Bone marrow (tissue), 2 donors: ENCODE measurements around the gene MRPL36.
"Not testable (repeated sequence)": the region's sequence is repeated elsewhere in the genome, so short reads cannot be mapped to it uniquely, and the experiment has no call there.

Experiments used
- DNase-seq, 2 donors: peaks; one replicate each; lab custom pipeline; 2025; lab: John Stamatoyannopoulos, UW

The MRPL36 gene

DNA sequence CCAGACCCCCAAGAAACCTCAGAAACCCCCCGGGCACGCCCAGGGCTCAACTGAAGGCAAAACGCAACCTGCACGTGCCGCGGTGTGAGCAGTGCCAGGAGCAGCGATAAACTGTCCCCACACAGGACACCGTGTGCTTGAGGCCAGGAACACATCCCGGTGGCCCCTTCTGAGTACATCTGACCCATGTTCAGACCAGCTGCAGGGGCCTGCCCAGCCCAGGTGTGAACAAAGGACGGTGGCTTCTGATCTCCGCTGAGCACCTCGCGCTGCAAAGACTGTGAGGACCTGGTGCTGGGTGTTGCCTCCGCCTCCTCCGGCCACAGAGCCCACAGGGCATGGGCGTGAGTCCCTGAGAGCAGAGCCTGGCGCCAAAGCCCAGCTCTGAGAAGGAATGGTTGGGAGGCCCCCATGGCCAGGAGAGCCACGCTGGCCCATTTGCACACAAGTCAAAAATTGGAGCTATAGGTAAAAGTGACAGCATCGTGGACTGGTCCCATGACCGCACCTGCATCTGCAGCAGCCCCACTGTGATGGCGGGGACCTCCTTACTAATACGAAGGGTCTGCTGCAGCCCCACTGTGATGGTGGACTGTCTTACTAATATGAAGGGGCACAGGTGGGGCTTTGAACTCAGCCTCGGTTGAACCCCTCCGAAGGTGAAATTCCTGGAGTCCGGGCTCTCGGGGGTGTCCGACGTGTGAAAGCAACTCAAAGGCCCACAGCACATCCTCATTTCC, 33.0 kb upstream of the MRPL36 start:
- DNase-seq = no peak

DNA sequence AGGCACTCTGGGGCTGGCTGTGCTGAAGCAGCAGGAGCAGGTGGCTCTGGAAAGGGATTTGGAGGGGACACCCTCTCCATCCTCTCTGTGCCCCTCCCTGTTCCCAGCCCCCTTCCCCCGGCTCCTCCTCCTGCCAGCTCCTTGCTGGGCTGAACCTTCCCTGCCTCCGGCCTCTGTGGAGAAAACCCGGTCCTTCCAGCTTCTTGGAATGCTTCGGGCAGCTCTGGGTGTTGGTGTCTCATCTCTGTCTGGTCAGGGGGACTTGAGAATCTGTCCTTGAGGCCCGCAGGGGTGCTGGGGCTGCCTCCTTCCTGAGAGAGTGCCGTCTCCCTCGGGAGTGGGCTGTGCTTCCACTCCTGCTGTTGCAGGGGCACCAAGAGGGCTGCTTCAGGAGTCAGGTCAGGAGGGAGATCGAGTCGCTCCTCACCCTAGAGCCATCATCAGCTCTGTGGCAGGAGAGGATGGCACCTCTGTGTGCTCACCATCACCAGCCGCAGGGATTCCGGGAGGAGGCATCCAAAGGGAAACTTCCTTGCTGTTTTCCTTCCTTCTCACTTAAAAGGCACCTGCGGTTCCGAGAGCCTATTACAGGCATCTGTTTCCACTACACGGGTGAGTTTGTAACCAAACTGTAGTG, 32.2 kb upstream of the MRPL36 start:
- DNase-seq = no peak

DNA sequence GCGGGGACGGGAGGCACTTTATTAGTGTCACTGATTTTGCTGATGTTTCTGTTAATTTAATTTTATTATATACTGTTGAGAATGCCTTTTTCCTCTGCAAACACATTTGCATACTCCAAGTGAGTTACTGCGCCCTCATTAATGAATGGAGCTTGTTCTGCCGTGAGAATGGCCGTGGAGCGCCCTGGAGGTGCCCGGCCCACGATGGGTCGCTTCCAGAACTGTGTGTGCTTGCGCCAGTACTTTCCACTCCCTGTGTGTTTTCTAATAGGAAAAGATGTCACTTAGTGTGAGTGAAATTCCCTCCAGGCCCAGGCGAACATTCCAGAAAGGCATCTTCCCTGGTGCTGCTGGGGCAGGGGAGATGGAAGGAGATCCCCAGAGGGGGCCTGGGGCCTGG, 31.6 kb upstream of the MRPL36 start:
- DNase-seq = no peak

DNA sequence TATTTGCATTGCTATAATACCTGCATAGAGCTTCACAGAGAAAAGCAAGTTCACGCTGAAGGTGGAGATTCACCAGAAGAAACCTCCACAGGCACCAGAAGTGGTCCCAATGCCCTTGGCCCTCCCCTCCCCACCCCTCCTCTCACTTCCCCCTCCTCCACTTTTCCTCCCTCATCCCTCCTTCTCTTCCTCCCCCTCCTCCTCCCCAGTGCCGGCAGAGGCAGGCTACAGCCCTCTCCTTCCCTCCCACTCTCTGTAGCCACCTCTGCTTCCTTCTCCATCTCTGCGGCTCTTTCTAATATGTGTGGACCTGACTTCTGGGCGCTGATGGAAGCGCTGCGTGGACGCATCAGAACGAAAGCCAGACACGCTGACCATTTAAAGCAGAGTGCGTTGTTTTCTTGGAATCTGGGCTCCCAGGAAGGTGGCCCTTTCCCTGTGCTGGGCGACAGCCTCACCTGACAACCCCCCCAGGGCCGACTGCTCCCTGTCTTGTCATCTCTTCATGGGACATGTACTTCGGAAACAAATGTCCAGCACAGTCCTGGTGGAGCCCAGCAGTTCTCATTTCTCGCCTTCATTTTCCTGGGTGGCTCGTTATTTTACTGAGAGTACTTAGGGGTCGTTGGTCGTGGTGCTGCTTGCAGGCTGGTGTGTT, 31.1 kb upstream of the MRPL36 start:
- no peak for DNase-seq

DNA sequence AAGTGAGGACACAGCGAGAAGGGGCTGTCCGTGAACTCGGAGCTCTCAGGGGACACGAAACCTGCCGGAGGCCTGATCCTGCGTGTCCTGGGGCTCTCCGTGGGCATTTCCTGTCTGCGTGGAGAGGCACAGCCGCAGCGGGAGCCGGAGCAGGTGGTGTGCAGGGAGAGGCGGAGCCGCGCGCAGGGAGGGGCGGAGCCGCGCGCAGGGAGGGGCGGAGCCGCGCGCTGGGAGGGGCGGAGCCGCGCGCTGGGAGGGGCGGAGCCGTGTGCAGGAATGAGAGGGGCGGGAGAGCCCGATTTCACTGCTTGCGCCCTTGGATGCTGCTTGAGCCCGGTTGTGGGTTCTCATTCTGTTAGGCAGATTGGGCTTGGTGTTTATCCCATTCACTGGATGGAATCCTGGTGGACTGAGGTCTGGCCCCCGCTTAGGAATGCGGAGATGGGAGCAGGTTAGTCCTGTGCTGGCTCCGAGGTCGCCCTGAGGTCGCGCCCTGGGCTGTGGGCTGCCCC, 28.3 kb upstream of the MRPL36 start:
- no peak for DNase-seq

DNA sequence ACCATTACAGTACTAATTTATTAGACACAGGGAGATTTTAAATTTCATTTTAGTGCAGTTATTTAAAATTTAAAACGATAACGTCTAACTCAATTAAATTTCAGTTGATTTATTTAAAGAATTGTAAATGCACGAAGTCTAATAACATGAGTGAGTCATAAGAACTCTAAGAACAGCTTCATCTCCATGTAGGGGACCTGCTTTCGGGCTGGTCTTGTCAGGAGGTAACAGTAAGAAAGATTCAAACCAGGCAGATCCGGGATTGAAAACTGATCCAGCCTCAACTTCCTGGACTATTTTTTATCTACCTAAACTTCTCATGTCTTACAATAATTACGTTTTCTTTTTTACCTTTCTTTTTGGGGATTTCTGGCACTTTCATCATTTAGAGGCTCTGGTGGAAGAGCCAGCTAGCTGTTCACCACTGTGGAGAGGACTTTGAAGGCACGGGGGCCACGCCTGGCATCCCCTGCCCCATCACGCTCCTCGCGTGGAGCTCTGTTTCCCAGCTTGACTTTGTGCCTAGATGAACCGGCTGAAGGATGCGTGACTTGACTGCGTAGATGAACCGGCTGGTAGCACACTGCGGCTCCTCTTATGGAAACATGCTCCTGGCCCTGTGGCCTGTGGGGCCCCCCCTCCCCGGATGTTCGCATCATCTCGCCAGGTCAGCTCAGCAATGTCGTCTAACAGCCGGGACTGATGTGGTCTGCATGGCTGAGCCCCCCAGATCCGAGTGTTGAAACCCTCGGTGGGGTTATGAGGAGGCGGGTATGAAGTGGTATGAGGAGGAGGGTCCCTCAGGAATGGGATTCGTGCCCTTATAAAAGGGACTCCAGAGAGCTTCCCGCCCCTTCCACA, 27.6 kb upstream of the MRPL36 start:
- DNase-seq = no peak

DNA sequence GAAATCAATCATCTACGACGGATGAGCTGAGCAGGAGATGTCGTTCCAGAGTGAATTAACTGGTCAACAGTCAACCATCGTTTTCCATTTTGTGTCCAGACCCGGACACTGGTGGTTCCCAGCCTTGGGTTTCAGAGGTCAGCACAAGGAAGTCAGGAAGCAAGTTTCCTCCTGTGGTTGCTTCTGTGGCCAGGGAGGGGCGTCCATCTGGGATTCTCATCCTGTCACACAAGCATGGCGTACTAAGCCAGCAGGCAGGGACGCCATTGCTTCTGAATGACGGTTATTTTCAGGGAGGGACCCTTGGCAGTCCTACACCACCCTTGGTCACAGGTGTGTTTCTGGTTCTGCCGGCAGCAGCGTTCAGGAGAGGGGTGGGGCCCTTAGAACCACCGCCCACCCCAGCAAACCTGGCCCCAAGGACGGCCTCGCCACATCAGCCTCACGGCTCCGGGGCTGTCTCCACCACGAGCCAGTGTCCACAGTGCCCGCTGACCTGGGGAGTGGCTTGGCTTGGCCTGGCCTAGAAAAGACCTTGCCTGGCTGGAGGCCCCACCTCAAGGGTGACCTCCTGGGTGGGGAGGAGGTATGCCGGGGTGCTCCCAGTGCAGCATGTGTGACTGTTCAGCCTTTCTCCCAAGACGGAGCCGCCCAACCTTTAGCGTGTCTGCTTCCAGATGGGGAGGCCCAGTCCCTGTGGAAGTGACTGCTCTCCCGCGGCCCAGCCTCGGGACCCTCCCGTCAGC, 26.8 kb upstream of the MRPL36 start:
- no peak for DNase-seq

DNA sequence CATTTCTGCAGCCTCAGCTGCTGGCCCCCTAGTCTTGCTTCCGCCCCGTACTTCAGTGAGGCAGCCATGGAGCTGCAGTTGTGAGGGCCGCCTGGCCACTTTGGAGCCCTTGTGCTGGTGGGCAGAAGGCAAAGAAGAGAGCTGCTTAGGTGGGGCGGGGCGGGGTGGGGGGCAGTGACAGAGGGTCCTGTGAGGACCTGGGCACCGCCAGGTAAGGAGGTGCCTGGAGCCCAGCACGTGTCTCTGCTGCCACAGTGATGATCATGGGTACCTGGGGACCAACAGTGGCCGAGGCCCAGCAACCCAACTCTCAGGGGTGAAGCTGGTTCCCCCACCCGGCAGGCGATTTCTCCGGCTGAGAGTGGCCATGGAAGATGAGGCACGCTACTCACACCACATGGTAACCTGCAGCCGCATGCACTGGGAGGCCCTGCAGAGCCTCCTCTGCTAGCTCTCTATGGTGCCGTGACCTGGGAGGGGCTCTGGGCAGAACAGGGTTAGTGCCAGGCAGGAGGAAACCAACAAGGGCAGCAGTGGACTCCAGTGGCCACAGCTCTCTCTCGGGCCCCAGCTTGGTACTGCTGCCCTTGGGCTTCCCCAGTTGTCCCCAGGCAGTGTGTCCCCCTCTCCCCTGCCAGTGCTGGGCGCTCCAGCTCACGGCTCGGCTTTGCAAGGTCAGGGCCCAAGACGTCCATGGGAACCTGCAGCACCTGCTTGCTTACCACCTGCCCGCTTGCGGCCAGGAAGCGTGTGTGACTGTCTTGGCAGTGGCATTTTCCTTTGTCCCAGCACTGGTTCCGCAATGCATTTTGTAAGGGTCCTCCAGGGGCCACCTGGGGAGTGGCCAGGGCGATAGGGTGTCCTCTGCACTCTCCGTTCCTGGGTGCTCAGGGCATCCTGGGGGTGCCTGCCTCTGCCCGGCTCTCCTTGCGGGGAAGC, 25.5 kb upstream of the MRPL36 start:
- no peak for DNase-seq

DNA sequence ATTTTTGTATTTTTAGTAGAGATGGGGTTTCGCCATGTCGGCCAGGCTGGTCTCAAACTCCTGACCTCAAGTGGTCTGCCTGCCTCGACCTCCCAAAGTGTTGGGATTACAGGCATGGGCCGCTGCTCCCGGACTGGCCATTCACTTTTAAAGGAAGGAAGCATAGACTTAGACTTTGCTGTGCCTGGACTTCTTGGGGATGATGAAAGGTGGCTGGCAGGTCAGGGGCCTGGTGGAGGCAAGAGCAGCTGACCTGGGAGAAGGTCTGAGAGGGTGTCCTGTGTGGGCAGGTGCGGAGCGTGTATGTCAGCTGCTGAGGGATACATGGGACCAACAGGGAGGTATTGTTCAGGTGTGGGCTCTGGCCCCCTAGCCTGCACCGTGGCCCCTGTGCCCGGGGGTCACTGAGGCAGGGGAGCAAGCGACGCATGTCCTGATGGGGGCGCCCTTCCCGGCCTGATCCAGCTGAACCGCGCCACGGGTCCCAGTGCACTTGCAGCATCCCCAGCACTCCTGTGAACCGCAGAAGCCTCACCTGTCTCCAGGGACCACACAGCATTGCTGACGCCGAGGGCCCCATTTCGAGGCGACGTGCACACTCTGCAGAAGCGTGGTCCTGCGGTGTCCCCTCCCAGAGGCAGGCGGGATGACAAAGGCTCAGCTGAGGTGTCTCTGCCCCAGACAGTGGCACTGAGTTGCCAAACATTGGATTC, 24.6 kb upstream of the MRPL36 start:
- no peak for DNase-seq

DNA sequence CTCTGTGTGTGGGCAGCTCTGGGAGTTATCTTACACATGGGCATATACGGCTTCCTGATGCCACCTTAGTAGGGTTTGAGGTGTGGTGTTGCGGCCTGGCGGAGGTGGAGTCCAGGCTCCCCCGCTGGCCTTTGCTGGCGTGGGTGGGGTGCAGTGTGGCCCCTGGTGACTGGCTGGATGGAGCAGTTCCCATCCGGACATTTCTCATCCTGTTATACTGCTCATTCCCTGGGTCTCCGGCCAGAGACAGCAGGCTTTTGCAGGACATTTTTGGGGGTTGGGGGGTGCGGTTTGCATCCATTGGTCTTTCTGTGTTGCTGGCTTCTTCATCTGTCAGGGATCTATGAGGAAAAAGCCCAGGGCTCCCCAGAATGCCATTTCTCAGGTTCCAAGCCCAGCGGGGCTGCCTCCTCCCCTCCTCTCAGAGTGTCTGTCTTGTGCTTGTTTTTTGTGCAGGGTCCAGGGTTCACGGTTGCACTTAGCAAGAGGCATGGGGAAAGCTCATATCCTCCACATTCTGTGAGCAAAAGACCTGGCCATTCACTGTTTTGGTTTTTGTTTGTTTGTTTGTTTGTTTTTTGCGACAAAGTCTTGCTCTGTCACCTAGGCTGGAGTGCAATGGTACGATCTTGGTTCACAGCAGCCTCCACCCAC, 23.9 kb upstream of the MRPL36 start:
- no peak for DNase-seq

DNA sequence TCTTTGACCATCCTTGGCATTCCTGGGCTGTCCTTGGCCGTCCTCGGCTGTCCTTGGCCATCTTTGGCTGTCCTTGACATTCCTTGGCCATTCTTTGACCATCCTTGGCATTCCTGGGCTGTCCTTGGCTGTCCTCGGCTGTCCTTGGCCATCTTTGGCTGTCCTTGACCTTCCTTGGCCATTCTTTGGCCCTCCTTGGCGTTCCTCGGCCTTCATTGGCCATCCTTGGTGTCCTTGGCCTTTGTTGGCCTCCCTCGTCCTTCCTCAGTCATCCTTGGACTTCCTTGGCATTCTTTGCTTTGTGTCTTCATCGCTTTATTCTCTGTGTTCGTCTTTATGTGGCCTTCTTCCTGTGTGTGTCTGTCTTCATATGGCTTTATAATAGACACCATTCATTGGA, 22.2 kb upstream of the MRPL36 start:
- no peak for DNase-seq

DNA sequence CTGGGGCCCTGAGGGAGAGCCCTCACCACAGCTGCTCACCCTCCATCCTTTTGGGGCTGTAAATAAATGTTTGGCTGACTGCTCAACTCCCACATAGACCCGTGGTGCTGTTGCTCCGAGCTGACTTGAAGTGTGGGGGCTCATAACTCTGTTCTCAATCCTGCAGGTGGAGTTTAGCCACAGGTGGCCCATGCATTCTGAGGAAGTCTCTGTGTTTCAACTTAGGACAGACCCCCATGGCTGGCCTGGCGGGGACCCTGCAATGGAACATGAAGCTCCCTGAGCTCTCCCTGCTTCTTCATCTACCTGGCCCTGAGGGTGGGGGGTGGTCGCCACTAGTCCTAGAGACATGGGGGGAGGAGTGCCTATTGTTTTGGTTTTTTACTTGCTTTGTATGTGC, 21.3 kb upstream of the MRPL36 start:
- DNase-seq = no peak

DNA sequence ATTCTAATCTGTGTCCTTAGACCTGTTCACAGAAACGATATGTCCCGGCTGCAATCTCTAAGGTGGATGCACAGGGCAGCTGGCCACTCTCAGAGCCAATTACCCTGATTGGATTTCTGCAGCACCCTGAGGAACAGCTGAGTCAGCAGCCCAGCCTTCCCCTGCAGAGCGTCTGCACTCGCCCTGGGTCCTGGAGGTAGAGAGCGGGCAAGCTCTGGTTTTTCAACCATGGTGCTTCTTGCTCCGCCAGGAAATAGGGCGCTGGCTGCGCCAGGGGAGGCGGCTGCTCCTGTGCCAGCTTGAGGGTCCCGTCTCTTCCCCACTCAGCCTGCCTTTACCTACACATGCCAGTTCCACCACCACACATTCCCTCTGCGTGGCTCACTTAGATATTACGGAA, 20.7 kb upstream of the MRPL36 start:
- no peak for DNase-seq

DNA sequence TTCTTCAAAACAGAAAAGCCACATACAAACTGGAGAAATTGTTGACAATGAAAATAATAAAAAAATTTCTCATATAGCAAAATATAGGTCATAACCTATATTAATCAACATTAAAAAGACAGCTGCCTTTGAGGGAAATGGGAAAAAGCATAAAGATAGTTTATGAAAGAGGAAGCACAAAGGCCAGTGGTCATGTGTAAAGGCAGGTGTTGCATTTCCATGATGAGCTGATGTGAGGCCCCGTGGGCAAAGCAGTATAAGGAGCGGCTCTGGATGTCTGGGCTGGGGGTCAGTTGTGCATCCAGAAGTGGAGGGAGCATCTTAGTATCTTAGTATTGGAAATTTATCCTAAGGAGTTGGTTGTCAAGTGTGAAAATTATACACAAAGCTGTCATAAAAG, 19.8 kb upstream of the MRPL36 start:
- DNase-seq = no peak

DNA sequence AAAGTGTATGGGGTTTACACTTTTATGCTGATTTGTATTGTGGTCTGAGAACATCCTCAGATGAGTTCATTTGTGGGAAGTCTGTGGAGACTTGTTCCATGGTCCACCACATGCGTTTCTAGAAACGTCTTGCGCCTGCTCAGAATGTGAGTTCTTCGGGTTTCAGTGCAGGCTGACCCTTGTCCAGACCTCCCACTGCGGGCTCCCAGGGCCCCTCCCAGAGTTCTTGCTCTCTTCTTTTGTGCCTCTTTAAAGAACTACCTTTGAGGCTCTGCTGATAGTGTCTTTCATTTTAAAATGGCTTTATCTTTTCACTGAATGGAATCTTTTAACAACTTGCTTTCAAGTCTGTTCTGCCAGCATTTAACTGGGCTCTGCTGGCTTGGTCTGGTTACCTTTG, 19.1 kb upstream of the MRPL36 start:
- DNase-seq = no peak

DNA sequence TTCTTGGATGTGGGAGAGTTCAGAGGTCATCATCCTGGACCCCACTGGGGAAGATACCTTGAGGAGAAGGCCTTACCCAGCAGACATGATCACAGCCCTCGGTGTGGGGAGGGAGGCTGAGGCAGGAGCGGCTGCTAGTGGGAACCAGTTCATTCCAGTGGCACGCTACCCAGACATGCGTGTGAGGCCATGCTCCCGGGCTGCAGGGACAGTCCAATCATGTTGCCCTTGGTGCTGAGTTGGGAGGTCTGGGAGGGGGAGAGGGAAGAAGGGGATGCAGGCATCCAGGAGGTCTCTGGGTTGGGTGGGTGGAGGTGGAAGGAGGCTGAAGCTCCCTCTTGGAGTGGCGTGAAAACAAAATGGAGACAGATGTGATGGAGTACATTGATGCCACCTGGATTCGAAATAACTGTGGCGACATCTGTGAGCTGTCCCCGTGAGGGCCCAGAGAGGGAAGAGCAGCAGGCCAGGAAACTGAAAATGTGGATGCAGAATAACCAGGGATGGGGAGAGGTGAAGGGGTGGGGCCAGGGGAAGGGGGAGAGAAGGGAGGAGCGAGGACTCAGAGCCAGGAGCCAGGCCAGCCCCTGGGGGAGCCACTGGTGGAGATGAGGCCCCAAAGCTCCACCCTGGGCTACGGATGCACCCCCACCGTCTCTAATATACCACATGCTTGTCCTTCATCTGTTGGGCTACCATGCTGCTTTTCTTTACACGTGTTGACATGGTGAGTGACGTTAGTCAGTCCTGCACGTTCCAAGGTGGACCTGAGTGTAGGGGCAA, 17.8 kb upstream of the MRPL36 start:
- DNase-seq = no peak

DNA sequence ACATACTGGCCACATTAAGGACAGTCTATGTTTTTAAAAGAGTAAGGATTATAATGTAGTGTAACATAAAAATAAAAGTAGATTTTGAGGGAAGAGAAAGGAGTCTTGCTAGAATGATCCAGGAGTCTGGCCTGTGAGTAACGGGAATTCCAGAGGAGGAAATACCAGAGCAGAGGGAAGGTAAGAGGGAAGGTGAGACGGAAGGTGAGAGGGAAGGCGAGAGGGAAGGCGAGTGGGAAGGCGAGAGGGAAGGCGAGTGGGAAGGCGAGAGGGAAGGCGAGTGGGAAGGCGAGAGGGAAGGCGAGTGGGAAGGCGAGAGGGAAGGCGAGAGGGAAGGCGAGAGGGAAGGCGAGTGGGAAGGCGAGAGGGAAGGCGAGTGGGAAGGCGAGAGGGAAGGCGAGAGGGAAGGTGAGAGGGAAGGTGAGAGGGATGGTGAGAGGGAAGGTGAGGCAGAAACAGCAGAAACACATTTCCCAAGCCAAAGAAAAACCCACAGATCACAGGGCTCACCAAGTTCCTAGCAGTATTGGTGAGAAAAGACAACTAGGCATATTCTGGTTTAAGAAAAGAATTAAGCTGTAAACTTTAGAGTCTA, 17.0 kb upstream of the MRPL36 start:
- DNase-seq = not testable (repeated sequence)

DNA sequence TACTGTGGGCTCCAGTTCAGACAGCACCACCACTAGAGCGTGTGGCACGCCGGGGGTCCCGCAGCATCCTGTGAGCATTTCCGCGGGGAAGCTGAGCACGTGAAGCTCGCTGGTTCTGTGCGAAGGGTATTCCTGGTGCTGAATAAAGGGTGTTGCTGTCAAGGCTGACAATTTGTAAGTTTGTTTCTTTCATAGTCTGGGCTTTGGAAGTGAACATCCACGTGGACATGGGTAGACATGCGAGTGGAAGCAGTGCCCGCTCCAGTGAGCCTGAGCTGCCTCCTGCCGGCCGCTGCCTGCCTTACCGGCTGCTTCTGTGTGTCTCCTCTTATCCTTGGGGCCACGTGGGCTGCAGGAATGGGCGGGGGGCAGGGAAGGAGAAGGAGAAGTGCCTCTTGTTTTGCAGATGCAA, 16.2 kb upstream of the MRPL36 start:
- no peak for DNase-seq
